Endometrial microvascular endothelial cells (primary cell): ENCODE measurements around the gene ANKMY1. TPM values are rescaled to one million over a fixed set of nuclear protein-coding genes. Genes with fewer than 3 reads are reported as not detected.
"Not testable (repeated sequence)": the region's sequence is repeated elsewhere in the genome, so short reads cannot be mapped to it uniquely, and the experiment has no call there.

Source experiments
- in situ Hi-C: cut with HindIII; loops from 2 replicates; pipeline ENCODE4 v1.10.0; 2017; ENCODE audit warnings: low sequenced_read_pairs, low pct_unique_long_range_greater_than_20kb; ENCODE audit errors: inconsistent ontology term
- total RNA-seq: library from RNA; depleted of rRNA; stranded (reverse); fragments of >200 nt; gene quantifications from one replicate; pipeline ENCODE4 v1.2.3, GENCODE V29; 2015; ENCODE audit errors: inconsistent ontology term

Gene ANKMY1
- total RNA-seq, 1 donor from 2014 or later, result 3.0 TPM

DNA sequence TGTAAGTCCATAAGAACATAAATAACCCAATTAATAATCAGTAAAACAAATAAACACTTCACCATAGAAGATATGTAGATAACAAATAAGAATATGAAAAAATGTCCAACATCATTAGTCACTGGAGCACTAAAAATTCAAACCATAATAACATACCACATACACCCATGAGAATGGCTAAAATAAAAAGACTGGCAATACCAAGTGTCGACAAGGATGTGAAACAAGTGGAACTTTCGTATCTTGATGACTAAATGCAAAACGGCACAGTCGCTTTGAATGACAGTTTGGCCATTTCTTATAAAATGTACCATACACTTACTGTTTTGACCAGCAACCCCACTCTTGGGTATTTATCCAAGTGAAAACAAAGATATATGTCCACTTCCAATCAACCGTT lies 26.8 kb downstream of the ANKMY1 start:
- in situ Hi-C loops, result no loop called here

GRCh38 chr2:240530181-240530580 lies 27.6 kb downstream of the ANKMY1 start:
- in situ Hi-C loops, result no loop called here

DNA sequence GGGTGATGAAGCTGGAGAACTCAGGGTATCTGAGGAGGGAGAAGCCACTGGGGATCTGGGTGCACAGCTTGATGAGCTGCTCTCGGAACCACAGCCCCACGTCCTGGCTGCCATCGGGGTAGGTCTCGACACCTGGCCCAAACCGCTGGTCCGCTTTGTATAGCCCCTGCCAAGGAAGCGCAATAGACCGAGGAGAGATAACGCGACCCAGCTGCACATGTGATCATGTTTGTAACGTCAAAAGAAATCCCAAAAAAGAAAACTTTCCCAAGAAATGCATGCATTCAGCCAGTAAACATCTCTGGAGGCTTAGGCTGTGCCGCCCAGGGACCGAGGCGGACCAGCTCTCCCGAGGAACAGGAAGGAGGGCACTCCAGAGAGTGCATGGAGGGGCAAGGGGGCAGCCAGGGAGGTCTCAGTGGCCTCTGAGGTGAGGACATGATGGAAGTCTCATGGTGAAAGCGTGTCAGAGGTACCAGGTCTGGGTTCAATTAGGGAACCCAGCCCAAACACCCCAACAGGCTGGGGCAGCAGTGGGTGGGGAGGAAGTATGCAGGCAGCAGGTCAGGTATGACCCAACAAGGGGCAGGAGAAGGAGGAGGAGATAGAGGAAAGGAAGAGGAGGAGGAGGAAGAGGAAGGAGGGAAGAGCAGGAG lies 28.3 kb downstream of the ANKMY1 start:
- in situ Hi-C loops, result no loop called here

GRCh38 chr2:240528406-240529040 lies 29.3 kb downstream of the ANKMY1 start:
- in situ Hi-C loops, result no loop called here

- in situ Hi-C loops, result no loop called here
These were observed 30.5 kb downstream of the ANKMY1 start for GRCh38 chr2:240527153-240527750.

- in situ Hi-C loops, result no loop called here
These were observed 31.3 kb downstream of the ANKMY1 start for GRCh38 chr2:240526521-240526920.

DNA sequence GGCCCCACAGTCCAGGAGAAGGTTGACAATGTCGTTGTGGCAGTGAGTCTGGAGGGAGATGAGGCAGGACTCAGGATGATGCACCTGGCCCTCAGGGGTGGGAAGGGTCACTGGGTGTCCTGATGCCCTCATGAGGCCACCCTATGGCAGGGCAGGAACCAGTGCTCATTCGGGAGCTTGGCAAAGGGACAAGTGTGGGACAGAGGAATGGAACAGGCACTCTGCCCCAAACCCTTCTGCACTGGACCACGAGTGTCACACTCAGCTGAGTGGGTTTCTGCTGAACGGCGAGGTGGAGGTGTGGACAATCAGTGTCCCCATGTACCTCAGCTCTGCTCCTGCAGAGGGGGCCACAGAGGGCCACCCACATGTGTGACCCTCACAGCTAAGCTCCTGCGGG lies 32.0 kb downstream of the ANKMY1 start:
- in situ Hi-C loops, result no loop called here

- in situ Hi-C loops, result no loop called here
These were observed 32.6 kb downstream of the ANKMY1 start for GRCh38 chr2:240524963-240525718.

GRCh38 chr2:240523451-240524281 lies 34.1 kb downstream of the ANKMY1 start:
- in situ Hi-C loops, result no loop called here

GRCh38 chr2:240522406-240522805 lies 35.4 kb downstream of the ANKMY1 start:
- in situ Hi-C loops, result no loop called here

DNA sequence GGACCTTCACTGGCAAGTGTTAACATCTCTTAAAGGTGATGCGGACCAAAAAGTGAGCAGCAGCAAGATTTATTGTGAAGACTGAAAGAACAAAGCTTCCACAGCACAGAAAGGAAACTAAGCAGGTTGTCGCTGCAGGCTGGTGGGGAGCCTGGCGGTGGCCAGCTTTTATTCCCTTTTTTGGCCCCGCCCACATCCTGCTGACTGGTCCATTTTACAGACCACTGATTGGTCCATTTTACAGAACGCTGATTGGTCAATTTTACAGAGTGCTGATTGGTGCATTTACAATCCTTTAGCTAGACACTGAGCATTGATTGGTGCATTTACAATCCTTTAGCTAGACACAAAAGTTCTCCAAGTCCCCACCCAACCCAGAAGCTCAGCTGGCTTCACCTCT lies 35.9 kb downstream of the ANKMY1 start:
- in situ Hi-C loops, result not testable (repeated sequence)

- in situ Hi-C loops, result no loop called here
These were observed 36.8 kb downstream of the ANKMY1 start for GRCh38 chr2:240520974-240521350.

- in situ Hi-C loops, result no loop called here
These were observed 37.4 kb downstream of the ANKMY1 start for GRCh38 chr2:240520130-240520973.

DNA sequence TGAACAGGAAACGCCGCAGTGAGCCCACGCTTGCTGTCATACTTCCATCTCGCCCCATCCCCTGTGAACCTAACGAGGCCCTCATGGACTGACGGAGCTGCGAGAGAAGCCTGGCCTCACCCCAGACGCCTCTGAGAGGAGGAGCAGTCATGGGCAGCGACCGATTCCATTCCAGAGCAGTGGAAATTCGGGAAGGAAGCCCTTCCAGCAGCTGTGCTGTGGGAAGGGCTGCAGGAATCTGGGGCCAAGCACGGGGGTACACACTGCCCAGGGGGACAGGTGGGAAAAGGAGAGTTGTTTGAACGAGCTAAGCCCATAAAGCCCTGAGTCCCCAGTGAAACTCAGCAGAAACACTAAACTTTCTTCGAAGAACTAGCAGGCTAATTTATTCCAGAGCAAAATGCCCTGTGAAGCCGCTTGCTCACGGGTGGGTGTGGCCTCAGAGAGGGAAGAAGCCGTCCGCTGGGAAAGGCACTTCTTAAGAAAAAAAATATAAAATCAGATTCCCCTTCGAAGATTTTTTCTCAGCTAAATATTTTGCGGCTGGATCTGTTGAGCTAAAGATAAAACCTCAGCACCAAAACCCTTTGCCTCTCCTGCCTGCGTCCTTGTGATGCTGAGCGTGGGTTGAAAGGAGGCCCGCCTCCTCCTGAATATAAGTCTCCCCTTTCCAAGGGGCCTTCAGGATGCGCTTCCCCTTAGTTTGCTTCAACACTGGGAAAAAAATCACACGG lies 38.2 kb downstream of the ANKMY1 start:
- in situ Hi-C loops, result no loop called here

- in situ Hi-C loops, result no loop called here
These were observed 38.8 kb downstream of the ANKMY1 start for GRCh38 chr2:240518981-240519380.

DNA sequence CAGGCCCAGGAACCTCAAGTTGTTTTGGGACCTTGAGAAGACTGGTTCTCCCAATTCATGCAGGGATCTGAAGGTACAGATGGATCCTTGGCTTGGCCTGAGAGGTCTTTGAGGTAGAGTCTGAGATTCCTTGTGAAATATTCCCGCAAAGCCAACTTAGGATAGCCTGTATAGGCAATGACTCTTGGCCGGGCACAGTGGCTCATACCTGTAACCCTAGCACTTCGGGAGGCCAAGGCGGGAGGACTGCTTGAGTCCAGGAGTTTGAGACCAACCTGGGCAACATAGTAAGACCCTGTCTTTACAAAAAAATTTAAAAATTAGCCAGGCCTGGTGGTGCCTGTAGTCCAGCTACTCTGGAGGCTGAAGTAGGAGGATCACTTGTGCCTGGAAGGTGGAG lies 40.4 kb downstream of the ANKMY1 start:
- in situ Hi-C loops, result no loop called here

DNA sequence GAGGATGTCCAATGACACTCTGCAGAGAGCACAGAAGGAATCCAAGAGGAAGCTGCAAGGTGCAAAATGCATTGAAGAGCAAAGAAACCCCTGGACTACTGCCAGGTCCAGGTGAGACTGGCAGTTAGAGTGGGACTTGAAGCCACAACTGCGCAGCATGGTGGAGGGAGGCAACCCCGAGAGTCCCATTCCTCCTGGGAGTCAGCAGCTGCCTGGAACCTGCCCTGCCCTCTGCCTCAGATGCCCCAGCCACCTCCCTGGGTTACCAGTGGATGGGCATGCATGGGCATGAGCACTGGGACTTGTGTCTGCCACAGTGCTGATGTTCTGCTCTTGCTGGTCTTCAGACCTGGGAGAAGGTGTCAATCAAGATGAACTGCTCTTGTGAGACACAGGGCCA lies 43.2 kb downstream of the ANKMY1 start:
- in situ Hi-C loops, result no loop called here
